Stimulated activated CD4-positive, alpha-beta T cell treated with anti-CD3 and anti-CD28 coated beads, Interleukin-2, amount 100 ng/mL, for 48 hours (primary cell): ENCODE data around the gene CDK9.
"Not testable (repeated sequence)": the region's sequence is repeated elsewhere in the genome, so short reads cannot be mapped to it uniquely, and the experiment has no call there.

Experiments used
- DNase-seq, 2 donors: peaks; one replicate each; pipeline ENCODE4 v3.0.0-alpha.2; 2020

The CDK9 gene

DNA sequence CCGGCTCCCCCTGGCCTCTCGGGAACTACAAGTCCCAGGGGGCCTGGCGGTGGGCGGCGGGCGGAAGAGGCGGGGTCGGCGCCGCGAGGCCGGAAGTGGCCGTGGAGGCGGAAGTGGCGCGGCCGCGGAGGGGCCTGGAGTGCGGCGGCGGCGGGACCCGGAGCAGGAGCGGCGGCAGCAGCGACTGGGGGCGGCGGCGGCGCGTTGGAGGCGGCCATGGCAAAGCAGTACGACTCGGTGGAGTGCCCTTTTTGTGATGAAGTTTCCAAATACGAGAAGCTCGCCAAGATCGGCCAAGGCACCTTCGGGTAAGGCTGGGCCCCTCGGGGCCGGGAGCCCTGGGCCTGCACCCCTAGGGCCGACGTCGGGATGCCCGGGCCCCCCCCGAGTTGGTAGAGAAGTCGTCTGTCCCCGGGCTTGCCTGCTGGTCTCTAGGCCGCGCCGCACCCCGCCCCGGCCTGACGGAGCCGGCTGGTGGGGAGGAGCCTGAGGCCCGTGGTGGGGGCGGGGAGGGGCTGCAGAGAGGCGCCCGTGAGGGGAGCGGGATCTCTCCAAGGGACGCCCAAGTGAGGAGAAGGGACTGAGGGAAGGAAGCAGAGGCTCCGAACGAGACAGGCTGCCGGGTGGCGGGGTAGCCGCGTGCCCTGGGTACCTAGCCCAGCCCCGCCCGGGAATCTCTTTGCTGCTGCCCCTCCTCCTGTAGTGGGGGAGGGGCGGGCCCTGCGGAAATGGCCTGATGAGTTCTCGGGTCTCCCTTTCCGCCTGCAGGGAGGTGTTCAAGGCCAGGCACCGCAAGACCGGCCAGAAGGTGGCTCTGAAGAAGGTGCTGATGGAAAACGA lies at the start of gene CDK9:
CDK9 (plus strand) TSS at position 102 of the 840 bp plus-strand sequence; CDS start at position 217, 115 bp downstream.
- peak; percentile 94 for DNase-seq

DNA sequence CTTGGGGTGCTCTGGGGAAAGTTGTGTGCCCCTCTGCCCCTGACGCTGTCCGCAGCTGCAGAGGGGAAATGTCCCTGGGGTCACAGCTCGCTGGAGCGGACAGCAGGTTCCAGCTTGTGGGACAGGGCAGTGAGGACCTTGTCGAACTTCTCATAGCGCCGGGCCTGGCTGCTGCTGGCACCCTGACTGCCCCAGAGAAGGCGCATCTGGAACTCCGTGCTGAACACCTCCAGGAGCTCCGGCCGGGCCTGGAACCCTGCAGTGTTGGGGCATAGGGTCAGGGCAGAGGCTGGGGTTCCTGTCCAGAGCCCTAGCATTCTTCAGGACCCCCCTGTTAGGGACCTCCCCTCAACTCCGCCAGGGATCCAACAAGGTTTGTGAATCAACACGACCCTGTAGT lies 47.2 kb upstream of the CDK9 start:
- DNase-seq: no peak

DNA sequence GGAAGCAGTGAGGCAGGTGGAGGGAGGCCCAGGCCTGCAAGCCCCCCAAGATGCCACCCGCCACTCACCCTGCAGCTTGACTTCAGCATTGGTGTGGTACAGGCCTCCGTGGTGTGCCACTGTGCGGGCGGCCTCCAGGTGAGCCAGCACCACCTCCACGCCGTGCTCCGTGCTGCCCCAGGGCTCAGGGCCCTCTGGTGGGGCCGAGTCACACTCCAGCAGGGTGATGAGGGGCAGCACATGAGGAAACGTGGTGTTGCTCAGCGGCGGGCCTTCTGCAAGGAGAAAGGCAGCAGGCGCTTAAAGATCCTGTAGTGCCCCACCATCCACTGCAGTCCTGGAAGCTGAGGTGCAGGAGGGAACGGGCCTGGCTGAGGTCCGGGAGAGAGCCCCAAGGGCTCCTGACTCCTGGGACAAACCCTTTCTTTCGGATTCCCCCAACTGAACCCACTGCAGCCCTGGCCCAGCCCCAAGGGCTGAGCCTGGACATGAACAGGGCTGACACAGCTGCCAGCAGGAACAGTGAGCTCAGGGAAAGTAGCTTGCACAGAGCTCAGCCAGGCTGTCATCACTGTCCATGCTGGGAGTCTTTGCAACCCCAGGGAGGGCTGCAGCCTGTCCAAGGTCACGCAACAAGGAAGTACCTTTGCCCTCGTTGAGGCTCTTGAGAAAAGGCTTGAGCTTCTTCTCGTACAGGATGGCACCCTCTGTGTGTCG lies 46.1 kb upstream of the CDK9 start:
- DNase-seq: no peak

DNA sequence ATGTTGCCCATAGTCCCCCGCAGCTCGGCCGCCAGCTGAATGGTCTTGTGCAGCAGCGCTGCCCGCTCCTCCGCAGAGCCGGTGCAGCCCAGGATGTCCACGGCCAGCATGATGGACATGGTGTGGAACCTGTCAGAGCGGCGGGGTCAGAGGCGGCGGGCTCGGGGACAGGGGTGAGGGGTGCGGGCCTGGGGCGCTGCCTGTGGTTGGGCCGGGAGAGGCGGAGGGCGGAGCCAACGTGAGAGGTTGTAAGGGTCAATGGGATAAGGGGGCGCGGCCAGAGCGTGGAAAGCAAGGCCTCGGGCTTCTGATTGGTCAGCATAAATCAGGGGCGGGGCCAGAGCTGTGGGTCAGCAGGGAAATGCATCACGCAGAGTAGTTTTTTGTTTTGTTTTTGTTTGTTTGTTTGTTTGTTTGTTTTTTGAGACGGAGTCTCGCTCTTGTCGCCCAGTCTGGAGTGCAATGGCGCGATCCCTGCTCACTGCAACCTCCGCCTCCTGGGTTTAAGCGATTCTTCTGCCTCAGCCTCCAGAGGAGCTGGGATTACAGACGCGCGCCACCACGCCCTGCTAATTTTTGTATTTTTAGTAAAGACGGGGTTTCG lies 43.9 kb upstream of the CDK9 start:
- no peak for DNase-seq

DNA sequence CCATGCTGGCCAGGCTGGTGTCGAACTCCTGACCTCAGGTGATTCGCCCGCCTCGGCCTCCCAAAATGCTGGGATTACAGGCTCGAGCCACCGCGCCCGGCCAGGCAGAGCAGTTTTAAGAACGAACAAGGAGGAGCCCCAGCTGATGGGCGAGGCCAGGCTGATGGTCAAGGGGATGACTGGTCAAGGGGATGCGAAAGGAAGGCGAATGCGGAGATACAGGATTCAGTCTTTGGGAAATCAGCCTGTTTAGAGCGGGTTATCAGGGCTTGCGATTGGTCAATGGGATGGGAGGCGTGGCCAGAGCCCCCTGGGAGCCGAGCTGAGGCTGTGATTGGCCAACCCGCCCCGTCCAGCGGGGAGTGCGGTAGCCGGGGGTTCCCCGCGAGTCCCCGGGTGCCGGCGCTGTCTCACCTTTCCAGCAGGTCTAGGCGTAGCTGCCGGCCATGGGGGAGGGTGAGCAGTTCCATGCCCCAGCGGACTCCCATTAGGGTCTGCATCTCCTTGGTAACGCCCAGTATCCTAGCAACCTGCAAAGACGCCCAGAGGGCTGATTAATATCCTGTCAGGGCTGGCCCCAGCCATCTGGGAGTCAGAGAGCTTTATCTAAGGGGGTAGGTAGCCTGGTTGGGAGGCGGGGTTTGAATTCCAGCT lies 43.3 kb upstream of the CDK9 start:
- DNase-seq: no peak

DNA sequence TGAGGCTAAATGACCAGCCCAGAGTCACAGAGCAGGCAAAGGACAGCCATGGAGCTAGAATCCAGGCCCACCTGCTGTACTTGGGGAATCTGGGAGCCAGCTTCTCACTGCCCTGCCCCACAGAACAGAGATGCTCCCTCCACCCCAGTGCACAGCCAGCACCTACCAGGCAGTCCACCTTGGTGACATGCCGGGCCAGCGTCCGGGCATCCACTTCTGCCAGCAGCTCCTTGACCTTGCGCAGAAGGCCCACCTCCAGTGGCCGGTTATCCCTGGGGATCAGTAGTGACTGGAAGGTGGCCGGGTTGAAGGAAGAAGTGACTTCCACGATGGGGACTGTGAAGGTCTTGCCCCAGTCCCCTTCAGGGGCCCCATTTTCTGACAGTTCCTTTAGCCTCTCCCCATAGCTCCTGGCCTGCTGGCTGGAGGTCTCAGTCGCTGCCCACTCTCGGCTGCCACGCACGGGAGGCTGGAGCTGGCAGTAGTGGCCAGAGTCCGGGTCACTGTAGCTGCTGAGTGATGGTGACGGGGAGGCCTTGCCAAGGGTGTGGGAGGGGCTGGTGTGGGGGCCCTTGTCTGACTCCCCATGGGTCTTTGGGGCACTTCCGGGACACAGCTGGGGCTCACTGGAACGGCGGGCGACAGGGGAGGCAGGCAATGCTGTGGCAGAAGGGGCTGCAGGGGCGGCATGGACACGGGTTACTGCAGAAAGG lies 41.3 kb upstream of the CDK9 start:
- no peak for DNase-seq

DNA sequence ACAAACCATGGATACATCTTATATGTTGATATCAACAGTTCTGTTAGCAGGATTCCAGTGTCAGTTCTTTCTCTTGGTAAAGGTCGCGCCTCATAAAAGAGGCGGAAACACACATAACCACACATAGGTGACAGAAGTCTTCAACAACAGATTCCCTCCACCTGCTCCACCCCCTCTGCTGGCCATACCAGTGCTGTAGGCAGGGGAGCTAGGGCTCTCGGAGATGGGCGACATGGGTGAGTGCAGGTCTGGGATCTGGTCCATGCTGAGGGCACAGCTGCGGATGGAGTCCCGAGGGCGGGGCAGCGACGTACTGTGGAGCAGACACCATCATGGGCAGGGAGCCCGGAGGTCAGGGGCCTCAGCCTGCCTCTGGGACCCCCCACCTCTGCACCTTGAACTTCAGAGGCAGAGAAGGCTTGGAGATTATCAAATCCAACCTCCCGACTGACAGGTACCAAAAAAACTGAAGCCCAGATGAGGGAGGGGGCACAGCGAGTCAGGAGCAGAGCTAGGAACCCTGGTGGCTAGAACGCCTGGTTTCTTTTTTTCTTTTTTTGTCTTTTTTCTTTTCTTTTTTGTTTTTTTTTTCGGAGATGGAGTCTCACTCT lies 38.8 kb upstream of the CDK9 start:
- DNase-seq: no peak

DNA sequence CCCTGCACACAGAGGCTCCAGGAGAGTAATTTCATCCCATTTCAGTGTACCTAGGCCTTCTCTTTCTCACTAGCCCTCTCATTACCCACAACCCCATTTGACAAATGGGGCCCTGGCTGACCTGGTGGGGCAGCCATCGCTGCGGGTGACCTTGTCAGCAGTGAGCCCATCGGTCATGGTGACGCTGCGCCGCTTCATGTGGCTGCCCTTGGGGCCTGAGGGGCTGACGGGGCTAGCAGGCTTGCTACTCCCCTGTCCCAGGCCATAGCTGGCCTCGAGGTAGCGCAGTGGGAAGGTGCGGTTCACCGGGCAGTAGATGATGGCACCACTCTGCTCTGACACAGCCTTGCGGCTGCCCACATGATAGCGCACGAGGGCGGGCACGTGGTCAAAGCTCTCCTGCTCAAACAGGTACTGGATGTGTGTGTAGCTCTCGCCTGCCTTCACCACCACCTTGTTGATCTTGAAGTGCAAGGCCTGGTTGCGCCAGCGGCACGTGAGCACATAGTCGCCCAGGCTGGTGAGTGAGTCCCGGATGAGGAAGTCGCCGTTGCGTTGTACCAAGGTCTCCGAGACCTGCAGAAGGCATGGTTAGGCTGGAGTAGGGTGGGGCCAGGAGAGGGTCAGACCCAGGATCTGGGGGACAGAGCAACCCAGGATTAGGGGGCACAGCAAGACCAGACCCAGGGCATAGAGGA lies 36.6 kb upstream of the CDK9 start:
- no peak for DNase-seq

DNA sequence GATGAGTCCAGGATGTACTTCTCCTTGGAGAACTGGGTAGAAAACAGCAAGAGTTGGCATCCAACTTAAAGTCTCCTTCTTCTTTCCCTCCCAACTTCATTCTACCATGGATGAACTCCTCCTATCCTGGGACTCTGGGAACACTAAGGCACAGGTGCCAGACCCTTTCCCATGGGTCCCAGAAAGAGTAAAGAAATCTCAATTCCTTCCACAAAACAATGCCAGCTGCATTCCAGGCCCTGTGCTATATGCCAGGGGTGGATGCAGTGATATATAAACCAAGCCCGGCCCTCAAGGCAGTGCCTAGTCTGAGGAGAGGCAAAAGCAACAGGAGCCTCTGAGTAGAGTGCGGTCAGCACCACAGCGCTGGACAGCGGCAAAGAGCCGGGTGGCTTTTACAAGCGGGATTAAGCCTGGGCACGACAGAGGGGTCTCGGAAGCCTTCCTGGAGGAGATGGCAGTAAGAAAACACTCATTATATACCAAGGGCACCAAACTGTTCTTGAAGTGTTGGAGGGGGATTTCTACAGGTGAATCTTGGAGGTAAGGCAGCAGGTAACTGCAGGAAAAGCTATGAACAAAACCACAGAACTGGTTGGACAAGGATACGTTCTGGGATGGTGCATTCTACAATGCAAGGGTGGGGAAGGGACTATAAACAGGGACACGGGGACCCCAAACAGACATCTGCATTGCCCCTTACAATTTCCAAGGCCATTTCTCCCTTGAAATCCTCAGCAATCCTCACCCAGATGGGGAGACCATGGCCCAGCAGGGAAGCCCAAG lies 34.4 kb upstream of the CDK9 start:
- DNase-seq: no peak

DNA sequence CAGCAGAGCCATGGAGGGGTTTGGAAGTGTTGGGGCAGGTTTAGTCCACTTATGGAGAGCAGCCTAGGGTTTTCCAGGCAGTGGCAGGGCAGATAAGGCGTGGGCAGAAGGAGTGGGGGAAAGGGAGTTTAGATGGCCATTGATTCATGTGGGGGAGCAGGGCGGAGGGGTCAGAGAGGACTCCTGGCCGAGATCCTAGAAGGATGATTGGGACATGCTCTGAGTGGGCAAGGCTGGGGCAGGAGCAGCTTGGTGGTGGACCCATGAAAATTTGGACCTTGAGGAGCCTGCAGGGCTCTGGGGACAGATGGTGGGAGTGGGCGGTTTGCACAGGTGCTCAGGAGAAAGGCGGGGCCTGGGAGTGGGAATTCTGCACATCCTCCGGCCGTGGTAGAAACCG lies 32.7 kb upstream of the CDK9 start:
- DNase-seq: no peak

DNA sequence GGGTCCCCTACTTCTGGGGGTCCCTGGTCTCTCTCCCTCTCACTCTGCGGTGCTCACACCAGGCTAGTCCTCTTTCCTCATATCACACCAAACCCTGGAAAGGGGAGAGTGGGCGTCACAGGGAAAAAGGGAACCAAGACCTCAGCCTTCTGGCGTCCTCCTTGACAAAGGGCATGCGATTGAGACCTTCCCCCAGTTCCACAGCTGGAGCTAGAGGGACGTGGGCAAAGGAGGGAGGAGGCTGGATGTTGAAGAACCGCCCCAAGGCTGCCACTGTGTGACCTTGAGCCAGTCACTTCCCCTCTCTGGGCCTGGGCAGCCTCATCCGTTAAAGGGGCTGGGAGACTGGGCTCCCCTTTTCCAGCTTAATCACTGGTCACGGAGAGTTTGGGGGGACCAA lies 32.2 kb upstream of the CDK9 start:
- DNase-seq: no peak

DNA sequence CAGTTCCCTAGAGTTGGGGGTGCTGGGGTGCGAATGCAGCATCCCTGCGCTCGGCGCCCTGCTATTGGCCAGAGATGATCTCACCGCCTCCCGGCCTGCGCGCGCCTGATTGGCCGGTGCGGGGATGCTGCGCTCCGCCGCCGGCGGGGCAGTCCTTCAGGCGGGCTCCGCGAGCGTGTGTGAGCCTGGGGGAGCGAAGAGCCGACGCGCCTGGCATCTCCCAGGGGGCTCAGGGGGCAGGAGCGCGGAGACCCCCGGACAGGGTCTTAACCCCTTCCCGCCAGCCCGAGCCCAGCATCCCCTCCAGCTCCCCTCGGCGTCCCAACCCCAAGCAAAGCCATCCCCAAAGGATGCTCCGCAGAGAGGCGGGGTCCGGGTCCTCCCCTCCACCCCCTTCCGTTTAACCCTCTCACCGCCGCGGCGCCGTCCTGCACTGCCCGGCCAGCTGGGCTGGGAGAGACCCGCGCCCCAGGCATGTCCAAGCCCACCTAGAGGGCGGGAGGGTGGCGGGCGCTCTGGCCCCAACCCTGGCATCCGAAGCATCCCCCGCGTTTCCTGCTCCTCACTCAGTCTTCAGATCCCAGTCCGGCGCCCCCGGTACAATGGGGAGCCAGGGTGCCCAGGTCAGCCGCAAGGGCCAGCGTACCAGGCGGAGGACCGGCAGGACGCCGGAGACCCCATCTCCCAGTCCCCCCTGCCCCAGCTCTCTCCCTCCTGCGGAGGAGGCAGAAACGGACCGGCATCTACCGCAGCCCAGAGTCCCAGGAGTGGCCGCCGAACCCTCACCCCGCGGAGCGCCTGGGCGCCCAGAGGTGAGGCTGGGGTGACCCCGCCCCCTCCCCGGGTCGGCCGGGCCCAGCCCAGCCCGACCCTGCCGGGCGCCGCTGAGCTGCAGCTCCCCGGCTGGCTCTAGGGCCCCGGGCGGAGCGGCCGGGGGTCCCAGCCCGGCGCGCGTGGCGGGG lies 31.5 kb upstream of the CDK9 start:
- DNase-seq: no peak

DNA sequence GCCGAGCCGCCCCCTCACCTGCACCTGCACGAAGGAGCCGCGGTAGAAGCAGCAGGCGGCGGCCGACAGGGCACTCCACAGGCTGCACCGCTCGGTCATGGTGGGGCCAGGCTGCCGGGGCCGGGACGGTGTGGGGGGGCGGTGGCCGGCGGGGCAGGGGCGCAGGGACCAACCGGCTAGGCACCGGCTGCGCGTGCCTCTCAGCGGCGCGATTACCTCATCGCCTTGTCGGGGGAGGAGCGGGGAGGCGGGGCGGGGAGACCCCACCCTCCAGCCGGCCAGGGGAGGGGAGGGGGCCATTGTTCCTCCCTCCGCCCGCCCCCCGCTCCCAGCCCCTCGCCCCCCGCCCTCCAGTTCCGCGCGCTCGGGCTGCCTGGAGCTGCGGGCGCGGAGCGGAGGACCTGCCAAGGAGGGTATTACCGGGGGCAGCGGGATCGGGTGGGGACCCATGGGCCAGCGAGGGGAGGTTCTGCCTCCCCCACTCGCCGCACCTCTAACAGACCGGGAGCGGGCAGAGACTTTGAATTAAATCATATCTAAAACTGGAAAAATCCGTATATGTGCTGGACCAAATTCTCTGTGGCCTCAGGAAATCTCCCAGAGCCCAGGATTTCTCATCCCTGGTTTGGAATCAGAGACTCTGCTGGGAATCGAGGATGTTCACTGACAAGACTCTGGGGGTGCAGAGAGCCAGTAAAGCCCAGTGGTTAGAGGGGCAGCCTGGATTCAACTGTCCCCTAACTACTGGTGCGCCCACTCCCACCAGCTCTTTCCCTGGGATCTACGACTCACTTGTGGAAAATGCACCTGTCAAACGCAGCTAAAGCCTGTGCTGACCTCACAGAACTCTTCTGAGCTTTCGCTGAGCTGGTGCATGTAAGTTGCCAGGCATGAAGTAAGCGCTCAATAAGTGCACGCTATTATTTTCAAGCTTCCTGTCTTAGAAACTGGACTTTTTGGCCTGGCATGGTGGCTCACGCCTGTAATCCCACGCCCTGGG lies 30.5 kb upstream of the CDK9 start:
- DNase-seq: no peak

DNA sequence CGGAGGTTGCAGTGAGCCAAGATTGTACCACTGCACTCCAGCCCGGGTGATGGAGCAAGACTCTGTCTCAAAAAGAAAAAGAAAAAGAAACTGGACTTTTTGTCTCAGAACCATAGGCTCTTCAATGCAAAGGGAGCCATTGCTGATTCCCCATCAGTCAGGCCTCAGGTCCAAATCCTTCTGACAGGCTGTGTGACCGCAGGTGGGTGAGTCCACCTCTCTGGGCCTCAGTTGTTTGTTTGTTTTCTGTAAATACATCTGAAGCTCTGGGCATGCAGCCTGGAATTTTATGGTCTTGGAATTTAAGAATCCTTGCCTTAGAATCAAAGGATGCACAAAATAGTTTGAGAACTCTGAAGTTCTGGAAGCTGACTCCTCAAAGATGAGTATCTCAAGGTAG lies 29.6 kb upstream of the CDK9 start:
- DNase-seq: no peak

DNA sequence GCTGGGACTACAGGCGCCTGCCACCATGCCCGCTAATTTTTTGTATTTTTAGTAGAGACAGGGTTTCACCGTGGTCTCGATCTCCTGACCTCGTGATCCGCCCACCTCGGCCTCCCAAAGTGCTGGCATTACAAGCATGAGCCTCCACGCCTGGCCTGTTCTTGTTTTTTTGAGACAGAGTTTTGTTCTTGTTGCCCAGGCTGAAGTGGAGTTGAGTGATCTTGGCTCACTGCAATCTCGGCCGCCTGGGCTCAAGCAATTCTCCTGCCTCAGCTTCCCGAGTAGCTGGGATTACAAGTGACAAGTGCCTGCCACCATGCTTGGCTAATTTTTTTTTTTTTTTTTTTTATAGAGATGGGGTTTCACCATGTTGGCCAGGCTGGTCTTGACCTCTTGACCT lies 29.1 kb upstream of the CDK9 start:
- DNase-seq: not testable (repeated sequence)

DNA sequence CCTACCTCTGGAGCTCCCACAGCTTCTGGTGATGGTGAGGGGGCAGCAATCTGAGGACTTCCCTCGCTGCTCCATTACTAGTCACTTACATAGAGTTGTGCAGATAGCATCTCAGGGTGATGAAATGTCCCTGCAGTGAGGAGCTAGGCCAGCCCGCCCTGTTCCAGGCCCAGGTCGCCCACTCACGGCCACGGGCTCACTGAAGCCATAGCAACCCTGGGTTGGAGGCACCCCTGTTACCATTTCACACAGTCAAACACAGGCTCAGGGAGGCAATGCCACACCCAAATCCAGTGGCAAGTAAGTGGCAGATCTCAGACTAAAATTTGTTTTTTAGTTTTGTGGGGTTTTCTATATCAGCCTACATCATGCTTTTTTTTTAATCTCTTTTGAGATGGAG lies 27.0 kb upstream of the CDK9 start:
- DNase-seq: no peak

DNA sequence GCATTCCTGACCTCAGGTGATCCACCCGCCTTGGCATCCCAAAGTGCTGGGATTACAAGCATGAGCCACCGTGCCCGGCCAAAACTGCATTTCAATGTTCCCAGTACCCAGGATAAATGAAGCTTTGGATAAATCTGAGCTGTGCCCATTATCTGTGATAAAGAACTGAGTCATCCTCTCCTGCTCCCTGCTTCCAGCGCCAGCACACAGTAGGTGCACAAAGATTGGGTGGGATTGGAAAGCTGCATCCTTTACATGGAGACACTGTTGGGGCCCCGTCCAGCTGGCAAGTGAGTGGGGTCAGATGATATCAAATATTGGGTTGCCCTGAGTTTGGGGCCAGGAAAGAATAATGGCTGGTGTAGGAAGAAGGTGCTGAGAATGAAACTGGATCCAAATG lies 24.8 kb upstream of the CDK9 start:
- no peak for DNase-seq

DNA sequence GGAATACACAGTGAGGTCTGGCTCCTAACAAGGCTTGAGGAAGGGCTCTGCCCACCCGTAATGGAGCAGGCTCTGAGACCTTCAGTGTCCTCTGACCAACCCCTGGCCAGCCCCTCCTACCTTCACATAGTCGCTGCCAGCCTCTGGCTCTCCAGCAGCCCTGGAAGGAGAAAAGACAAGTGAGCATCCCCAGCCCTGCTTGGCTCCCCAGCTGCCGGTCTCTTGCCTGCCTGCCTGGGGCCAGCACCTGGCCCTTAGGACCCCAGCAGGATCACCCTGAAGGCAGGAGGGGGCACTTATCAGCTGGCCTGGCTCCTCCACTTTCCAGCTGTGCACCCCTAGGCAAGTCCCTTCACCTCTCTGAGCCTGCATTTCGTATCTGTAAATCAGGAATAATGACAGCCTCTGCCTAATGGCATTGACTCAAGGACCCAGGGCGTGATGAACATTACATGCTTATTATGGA lies 24.3 kb upstream of the CDK9 start:
- DNase-seq: no peak
